Thymus (tissue), 11 donors: ENCODE results near the gene AK3. TPM values are rescaled to one million over a fixed set of nuclear protein-coding genes. Genes with fewer than 3 reads are reported as not detected.

Experiments
- DNase-seq, 9 donors: peaks; one replicate each; pipeline ENCODE4 v3.0.0-alpha.2; 2013; ENCODE audit warnings: low spot score in 9 of 9, low read depth in 6 of 9, missing footprints in 1 of 9
- H3K27ac ChIP-seq, 2 donors: one replicate each; pipeline ENCODE4 v1.5.1; 2013; ENCODE audit warnings: control low read depth in 1 of 2, low read depth in 1 of 2, low read length in 1 of 2, mild to moderate bottlenecking in 1 of 2, moderate library complexity in 1 of 2
- H3K27me3 ChIP-seq, 2 donors: one replicate each; pipeline ENCODE4 v1.5.1; 2013; ENCODE audit warnings: low read length in 1 of 2; ENCODE audit not compliant: control insufficient read depth in 2 of 2, insufficient read depth in 1 of 2
- H3K36me3 ChIP-seq, 2 donors: one replicate each; pipeline ENCODE4 v1.5.1; 2013; ENCODE audit warnings: low read length in 1 of 2, mild to moderate bottlenecking in 1 of 2, moderate library complexity in 1 of 2; ENCODE audit not compliant: control insufficient read depth in 2 of 2, insufficient read depth in 2 of 2
- H3K4me1 ChIP-seq, 2 donors: one replicate each; pipeline ENCODE4 v1.5.1; 2013; ENCODE audit warnings: low read length in 2 of 2; ENCODE audit not compliant: control insufficient read depth in 2 of 2, insufficient read depth in 2 of 2
- H3K4me3 ChIP-seq, 2 donors: one replicate each; pipeline ENCODE4 v1.5.1; 2013; ENCODE audit warnings: low read length in 2 of 2, control low read depth in 1 of 2, mild to moderate bottlenecking in 1 of 2
- H3K9me3 ChIP-seq, 2 donors: one replicate each; pipeline ENCODE4 v1.5.1; 2013; ENCODE audit warnings: low read length in 1 of 2, mild to moderate bottlenecking in 1 of 2; ENCODE audit not compliant: control insufficient read depth in 2 of 2, insufficient read depth in 1 of 2
- WGBS: extraction: QIAGEN DNeasy Blood & Tissue Kit; methylation state at CpG from one replicate; pipeline ENCODE4 v1.1.7; 2013; 5-methylcytosine and 5-hydroxymethylcytosine counted together
- polyA plus RNA-seq: library from polyadenylated mRNA; stranded (reverse); fragments of 200-250 nt; gene quantifications from one replicate; pipeline ENCODE4 v1.2.3, GENCODE V29; 2013
- total RNA-seq: library from RNA; stranded (reverse); fragments of 120-200 nt; gene quantifications from one replicate; pipeline ENCODE4 v1.2.4, GENCODE V29; 2013
- donor health status: healthy.

AK3 gene
- total and polyA plus RNA-seq, 2 donors: 25.1 to 85.7 TPM

DNA sequence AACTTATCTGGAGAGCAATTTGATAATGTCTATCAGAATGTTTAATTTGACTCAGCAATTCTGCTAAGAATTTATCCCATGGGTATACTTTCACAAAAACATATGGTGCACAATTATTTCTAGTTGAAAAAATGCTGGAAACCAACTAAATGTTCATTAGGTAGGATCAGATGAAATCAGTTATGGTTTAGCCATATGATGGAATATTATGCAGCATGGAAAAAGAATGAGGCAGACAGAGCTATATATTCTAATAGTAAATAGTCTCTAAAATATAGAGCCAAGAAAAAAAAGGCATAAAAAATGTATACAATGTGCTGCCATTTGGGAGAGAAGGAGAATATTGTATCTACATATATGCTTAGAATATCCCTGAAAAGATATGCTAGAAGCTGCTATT, 71.1 kb downstream of the AK3 start:
- Histone ChIP-seq H3K36me3 (no peaks in the 10 kb centered on the region), H3K27ac (no peak overlapping the region), H3K27me3 (peaks cover 0 to 19% of the 10 kb centered on the region in 2 donors), H3K4me1 (peaks cover 12 to 14% of the 10 kb centered on the region in 2 donors), H3K9me3 (no peaks in the 10 kb centered on the region), H3K4me3 (no peak overlapping the region)
- no peak for DNase-seq

DNA sequence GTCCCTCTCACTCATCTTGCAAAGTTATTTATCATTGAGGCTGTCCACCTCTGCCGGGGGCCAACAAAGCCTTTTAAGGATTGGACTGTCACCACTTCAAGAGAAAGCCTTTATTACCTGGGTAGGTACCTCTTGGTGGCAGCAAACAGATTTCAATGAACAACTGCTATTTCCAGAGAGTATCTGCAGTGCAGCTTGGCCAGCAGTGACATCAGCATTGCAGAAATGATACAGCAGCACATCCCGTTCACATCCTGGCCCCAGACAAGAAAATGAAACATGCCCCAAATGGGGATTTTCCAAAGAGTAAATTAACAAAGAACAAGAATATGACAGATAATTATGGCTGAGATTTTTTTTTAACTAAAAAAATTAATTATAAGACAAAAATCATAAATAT, 72.4 kb downstream of the AK3 start:
- peaks cover 0 to 19% of the 10 kb centered on the region in 2 donors for H3K27me3 ChIP-seq
- DNase-seq: no peak
- H3K4me1 ChIP-seq: peaks cover 14 to 16% of the 10 kb centered on the region in 2 donors
- H3K27ac ChIP-seq: no peak overlapping the region
- no peaks in the 10 kb centered on the region for H3K9me3 ChIP-seq
- no peak overlapping the region for H3K4me3 ChIP-seq
- H3K36me3 ChIP-seq: no peaks in the 10 kb centered on the region
- 91% methylated on average over 2 of the region's 2 CpGs for WGBS

DNA sequence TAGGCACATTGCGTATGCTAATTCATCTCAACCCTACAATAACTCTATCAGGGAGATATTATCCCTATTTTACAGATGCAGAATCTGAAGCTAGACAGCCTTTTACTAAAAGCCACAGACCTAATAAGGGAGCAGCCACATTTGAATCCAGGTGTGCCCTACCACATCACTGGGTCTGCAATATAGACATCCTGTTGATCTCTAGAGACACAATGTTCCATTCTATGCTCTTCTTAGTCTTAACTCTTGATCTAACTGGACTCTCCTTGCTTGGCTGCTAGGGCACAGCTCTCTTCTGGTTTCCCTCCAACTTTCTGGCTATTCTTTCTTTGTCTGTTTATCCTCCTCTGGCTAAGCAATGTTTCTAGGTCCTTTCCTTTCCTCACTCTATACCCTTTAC, 73.3 kb downstream of the AK3 start:
- H3K36me3 ChIP-seq: no peaks in the 10 kb centered on the region
- peaks cover 20 to 22% of the 10 kb centered on the region in 2 donors for H3K4me1 ChIP-seq
- DNase-seq: peak in 4 of 9 donors; percentile 25 to 77 (median 44)
- no peaks in the 10 kb centered on the region for H3K9me3 ChIP-seq
- H3K27ac ChIP-seq: no peak overlapping the region
- H3K27me3 ChIP-seq: peaks cover 0 to 23% of the 10 kb centered on the region in 2 donors
- WGBS: 93% methylated on average over 1 of the region's 1 CpG
- H3K4me3 ChIP-seq: no peak overlapping the region

DNA sequence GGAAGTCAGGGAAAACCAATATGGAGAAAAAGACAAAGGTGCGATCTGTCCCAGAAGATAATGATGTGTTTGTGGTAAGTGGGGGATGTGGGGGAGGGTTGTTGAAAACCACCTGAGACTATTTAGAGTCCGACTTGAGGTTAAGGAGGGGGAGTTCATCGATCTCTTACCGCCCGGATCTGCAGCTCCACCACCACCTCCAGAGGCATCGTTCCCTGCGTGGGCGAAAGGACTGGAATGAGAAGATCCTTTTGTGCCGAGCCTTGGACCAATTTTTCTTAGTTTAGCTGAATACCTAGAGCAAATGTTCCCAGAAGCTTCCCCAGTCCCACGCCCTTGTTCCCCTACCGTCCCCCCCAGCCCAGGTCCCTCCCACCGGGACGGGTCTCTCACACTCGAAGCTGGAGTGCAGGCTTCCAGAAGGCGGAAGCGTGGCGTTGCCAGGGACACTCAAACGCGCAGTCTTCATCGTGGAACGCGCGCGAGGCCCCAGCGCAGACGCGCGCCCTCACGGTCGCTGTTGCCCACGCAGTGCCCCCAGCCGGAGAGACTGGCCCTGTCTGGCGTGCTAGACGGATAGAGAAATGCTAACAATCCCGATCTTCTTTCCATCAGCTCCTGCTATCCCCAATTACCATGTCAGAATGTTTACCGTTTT, 74.8 kb downstream of the AK3 start, which contains the start of gene SPATA6L:
Gene SPATA6L (minus strand): TSS at position 439 of the 658 bp plus-strand sequence. CDS start 230 bp downstream, at position 209.
- peaks cover 26 to 31% of the 10 kb centered on the region in 2 donors for H3K4me1 ChIP-seq
- DNase-seq: peak in 4 of 9 donors; percentile 36 to 59 (median 44)
- H3K27me3 ChIP-seq: peaks cover 0 to 25% of the 10 kb centered on the region in 2 donors
- no peak within 1 kb of the TSS for H3K27ac ChIP-seq
- WGBS: 1% methylated on average over 36 of the region's 36 CpGs
- H3K4me3 ChIP-seq: peak within 1 kb of the TSS; percentile 19 to 34
- no peaks in the 10 kb centered on the region for H3K36me3 ChIP-seq
- no peaks in the 10 kb centered on the region for H3K9me3 ChIP-seq

DNA sequence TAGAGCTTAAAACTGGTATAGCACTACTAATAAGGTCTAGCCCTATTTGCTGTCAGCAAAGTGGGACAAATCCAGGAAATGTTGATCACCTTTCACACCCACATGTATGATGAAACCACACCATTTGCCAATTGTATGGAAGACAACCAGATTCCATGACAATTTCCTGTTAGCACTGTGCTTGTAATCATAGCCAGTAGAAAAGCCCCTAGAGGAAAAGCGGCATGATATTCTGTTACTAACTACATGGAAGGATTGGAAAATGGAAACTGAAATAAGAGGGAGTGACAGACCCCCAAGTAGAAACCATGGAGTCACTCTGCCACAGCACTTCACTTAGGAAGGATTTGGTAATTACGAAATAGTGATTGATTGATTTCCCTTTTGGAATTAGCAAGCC, 75.6 kb downstream of the AK3 start:
- no peak overlapping the region for H3K4me3 ChIP-seq
- H3K4me1 ChIP-seq: peaks cover 26 to 31% of the 10 kb centered on the region in 2 donors
- H3K9me3 ChIP-seq: no peaks in the 10 kb centered on the region
- H3K27ac ChIP-seq: no peak overlapping the region
- no peaks in the 10 kb centered on the region for H3K36me3 ChIP-seq
- WGBS: 97% methylated on average over 2 of the region's 2 CpGs
- peaks cover 0 to 25% of the 10 kb centered on the region in 2 donors for H3K27me3 ChIP-seq
- DNase-seq: no peak

DNA sequence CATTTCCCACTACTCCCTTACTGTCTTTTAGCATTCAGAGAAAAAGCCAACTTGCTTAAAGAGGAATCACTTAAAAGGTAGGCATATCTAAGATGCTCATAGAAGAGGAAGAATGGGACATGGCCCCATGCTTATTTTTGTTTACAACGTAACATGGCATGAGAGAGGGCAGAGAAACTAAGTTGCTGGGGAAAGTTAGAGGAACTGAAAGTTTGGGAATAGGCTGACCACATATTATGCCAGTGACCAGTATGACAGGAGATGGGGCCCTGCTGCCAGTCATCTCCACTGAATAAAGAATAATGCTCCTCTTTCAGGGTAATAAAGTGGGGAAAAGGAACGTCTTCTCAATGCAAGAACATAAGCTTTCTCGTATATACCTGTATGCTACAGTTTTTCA, 77.0 kb downstream of the AK3 start:
- peaks cover 26 to 31% of the 10 kb centered on the region in 2 donors for H3K4me1 ChIP-seq

DNA sequence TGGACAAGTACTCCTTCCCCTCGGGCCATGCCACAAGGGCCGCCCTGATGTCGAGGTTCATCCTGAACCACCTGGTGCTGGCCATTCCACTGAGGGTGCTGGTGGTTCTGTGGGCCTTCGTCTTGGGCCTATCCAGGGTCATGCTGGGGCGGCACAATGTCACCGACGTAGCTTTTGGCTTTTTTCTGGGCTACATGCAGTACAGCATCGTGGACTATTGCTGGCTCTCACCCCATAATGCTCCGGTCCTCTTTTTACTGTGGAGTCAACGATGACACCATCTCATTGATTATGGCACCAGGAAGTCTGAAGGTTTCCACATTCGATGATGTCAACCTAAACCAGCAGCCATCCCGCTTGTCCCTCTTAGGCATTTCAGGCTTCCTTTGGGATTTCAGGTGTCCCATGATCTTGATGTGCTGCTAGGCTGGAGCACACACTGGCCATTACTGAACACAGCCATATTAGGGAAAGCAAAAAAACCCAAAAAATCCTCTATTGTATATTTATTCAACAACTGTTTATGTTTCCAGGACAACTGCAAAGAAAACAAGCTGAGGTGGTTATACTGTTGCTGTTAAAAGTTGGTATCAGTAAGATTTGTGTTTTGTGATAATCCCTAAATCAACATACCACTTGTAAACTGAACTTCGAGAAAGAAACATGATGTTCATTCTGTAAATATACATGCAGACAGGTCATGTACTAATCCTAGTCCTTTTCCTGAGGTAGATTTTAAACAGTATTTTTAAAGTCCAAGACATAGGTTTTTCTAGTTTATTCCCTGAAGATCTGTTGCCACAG, 77.8 kb downstream of the AK3 start:
- no peaks in the 10 kb centered on the region for H3K9me3 ChIP-seq
- peak overlapping the region; percentile 67 to 84 for H3K4me3 ChIP-seq
- WGBS: 74% methylated on average over 13 of the region's 13 CpGs
- peaks cover 24 to 31% of the 10 kb centered on the region in 2 donors for H3K4me1 ChIP-seq
- no peak for DNase-seq
- peaks cover 0 to 25% of the 10 kb centered on the region in 2 donors for H3K27me3 ChIP-seq
- no peaks in the 10 kb centered on the region for H3K36me3 ChIP-seq
- H3K27ac ChIP-seq: no peak overlapping the region

More for the DNA sequence above, 77.0 kb downstream of the AK3 start:
- no peak for DNase-seq
- no peaks in the 10 kb centered on the region for H3K9me3 ChIP-seq
- no peak overlapping the region for H3K27ac ChIP-seq
- 98% methylated on average over 3 of the region's 3 CpGs for WGBS
- H3K27me3 ChIP-seq: peaks cover 0 to 25% of the 10 kb centered on the region in 2 donors
- H3K4me3 ChIP-seq: no peak overlapping the region
- no peaks in the 10 kb centered on the region for H3K36me3 ChIP-seq

DNA sequence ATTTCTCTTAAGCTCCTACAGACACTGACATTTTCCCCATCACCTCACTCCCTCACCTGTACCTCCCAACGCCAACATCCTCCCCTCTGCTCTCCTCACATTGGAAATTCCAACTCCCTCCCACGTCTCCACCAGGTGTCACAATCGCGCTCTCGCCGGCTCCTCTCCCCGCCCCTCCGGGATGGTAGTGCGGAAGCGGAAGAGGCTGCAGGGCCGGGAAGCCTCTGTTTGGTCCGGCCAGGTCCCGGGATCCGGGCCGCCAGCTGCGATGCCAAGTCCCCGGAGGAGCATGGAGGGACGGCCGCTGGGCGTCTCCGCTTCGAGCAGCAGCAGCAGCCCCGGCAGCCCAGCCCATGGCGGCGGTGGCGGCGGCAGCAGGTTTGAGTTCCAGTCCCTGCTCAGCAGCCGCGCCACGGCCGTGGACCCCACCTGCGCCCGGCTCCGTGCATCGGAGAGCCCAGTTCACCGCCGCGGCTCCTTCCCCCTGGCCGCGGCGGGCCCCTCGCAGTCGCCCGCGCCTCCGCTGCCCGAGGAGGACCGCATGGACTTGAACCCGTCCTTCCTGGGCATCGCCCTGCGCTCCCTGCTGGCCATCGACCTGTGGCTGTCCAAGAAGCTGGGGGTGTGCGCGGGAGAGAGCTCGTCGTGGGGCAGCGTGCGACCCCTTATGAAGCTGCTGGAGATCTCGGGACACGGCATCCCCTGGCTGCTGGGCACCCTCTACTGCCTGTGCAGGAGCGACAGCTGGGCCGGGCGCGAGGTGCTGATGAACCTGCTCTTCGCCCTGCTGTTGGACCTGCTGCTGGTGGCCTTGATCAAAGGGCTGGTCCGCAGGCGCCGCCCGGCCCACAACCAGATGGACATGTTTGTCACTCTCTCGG, 78.7 kb downstream of the AK3 start, which contains the start of gene PLPP6:
Gene PLPP6 (plus strand): TSS at position 187 of the 881 bp plus-strand sequence. CDS start 82 bp downstream, at position 269.
- H3K36me3 ChIP-seq: no peaks in the 10 kb centered on the region
- peaks cover 17 to 25% of the 10 kb centered on the region in 2 donors for H3K4me1 ChIP-seq
- DNase-seq: peak in 8 of 9 donors; percentile 52 to 87 (median 69)
- H3K4me3 ChIP-seq: peak within 1 kb of the TSS; percentile 67 to 84
- H3K27me3 ChIP-seq: peaks cover 0 to 21% of the 10 kb centered on the region in 2 donors
- 3% methylated on average over 70 of the region's 70 CpGs for WGBS
- H3K9me3 ChIP-seq: no peaks in the 10 kb centered on the region
- peak within 1 kb of the TSS in 1 of 2 donors; percentile 89 for H3K27ac ChIP-seq
